Measurements from ENCODE around the gene LHX3. TPM values are rescaled to one million over a fixed set of nuclear protein-coding genes. Genes with fewer than 3 reads are reported as not detected.

The LHX3 gene
- total and polyA plus RNA-seq, 2 of the 4 experiments (the other 2 are of a cell fraction), result not detected

DNA sequence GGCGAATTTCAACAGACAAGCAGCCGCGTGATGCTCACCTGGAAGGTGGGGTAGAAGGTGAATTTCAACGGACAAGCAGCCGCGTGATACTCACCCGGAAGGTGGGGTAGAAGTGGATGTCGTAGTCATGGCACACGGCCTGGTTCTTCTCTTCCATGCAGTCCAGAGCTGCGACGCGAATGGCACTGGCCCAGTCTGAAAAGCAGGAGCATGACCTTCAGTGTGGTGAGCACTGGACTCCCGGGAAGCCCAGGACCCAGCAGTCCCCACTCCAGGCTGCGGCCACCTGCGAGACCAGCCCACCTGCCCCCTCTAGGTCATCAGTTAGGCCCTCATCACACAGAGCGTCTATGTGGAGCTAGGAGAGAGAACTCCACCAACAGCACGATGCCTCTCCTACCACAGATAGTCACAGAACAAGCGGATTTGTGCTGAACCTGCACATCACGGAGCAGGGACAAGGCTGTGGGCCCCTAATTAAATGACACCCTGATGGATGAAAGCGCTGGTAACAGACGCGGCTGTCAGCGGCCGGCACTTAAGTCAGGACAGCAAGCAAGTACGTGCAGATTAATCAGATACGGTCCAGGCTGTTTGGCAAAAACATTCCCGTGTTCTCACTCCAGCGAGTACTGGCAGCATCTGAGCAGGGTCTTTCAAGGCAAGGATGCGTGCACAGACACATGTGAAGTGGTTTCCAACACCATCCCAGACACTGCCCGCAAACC lies 21.9 kb upstream of the LHX3 start:
- H2BK15ac ChIP-seq (ENCODE audit: low read depth, low read length), result no peak overlapping the region
- peaks cover 11 to 35% of the 10 kb centered on the region in 2 experiments for H3K79me1 ChIP-seq (ENCODE audit: low read depth in 1 of 2, low read length in 2 of 2)
- H3K36me3 ChIP-seq (ENCODE audit: control insufficient read depth, insufficient read depth, low read length), result peaks cover 12% of the 10 kb centered on the region; the same call in 1 of the 2 replicates
- H2AK9ac ChIP-seq (replicated peaks; ENCODE audit: low read depth, low read length, poor library complexity), result no peak overlapping the region
- H3K9ac ChIP-seq (ENCODE audit: low read depth, low read length), result no peak overlapping the region
- TF ChIP-seq RCOR1 (IDR thresholded peaks at IDR 0.05; ENCODE audit: insufficient replicate concordance, low read length) (no peak), MAFK (IDR thresholded peaks at IDR 0.05; ENCODE audit: low read depth, low read length) (no peak), BHLHE40 (IDR thresholded peaks at IDR 0.05; ENCODE audit: low read depth, low read length) (no peak), FOS (IDR thresholded peaks at IDR 0.05; ENCODE audit: low read depth, low read length) (no peak), MAZ (IDR thresholded peaks at IDR 0.05; ENCODE audit: borderline replicate concordance, low read depth, low read length) (no peak), CHD1 (IDR thresholded peaks at IDR 0.05; ENCODE audit: low read depth, low read length) (no peak), SMC3 (IDR thresholded peaks at IDR 0.05; ENCODE audit: low read depth, low read length) (no peak), RAD21 (IDR thresholded peaks at IDR 0.05; ENCODE audit: low read length) (no peak), CEBPB (IDR thresholded peaks at IDR 0.05; ENCODE audit: low read depth, low read length) (no peak), RFX5 (IDR thresholded peaks at IDR 0.05; ENCODE audit: low read depth, low read length) (no peak), MXI1 (IDR thresholded peaks at IDR 0.05; ENCODE audit: borderline replicate concordance, low read depth, low read length) (no peak), POLR2A (IDR thresholded peaks at IDR 0.05; ENCODE audit: low read depth, low read length) (no peak), NFE2L2 (IDR thresholded peaks at IDR 0.05; ENCODE audit: low read depth, low read length) (no peak)
- TF ChIP-seq, protein P1, sequence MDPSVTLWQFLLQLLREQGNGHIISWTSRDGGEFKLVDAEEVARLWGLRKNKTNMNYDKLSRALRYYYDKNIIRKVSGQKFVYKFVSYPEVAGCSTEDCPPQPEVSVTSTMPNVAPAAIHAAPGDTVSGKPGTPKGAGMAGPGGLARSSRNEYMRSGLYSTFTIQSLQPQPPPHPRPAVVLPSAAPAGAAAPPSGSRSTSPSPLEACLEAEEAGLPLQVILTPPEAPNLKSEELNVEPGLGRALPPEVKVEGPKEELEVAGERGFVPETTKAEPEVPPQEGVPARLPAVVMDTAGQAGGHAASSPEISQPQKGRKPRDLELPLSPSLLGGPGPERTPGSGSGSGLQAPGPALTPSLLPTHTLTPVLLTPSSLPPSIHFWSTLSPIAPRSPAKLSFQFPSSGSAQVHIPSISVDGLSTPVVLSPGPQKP (IDR thresholded peaks at IDR 0.05; ENCODE audit: borderline replicate concordance, low read depth, low read length), result no peak
- TF ChIP-seq, protein P2, sequence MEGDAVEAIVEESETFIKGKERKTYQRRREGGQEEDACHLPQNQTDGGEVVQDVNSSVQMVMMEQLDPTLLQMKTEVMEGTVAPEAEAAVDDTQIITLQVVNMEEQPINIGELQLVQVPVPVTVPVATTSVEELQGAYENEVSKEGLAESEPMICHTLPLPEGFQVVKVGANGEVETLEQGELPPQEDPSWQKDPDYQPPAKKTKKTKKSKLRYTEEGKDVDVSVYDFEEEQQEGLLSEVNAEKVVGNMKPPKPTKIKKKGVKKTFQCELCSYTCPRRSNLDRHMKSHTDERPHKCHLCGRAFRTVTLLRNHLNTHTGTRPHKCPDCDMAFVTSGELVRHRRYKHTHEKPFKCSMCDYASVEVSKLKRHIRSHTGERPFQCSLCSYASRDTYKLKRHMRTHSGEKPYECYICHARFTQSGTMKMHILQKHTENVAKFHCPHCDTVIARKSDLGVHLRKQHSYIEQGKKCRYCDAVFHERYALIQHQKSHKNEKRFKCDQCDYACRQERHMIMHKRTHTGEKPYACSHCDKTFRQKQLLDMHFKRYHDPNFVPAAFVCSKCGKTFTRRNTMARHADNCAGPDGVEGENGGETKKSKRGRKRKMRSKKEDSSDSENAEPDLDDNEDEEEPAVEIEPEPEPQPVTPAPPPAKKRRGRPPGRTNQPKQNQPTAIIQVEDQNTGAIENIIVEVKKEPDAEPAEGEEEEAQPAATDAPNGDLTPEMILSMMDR (conservative IDR thresholded peaks at IDR 0.05; ENCODE audit: low read depth, low read length), result no peak
- TF ChIP-seq, protein P3, sequence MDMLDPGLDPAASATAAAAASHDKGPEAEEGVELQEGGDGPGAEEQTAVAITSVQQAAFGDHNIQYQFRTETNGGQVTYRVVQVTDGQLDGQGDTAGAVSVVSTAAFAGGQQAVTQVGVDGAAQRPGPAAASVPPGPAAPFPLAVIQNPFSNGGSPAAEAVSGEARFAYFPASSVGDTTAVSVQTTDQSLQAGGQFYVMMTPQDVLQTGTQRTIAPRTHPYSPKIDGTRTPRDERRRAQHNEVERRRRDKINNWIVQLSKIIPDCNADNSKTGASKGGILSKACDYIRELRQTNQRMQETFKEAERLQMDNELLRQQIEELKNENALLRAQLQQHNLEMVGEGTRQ (IDR thresholded peaks at IDR 0.05; ENCODE audit: low read depth, low read length), result no peak
- H4K91ac ChIP-seq (ENCODE audit: insufficient read depth, low read depth, low read length), result no peak overlapping the region
- no peak overlapping the region for H3K23ac ChIP-seq (ENCODE audit: low read depth, low read length)
- H3K27ac ChIP-seq (ENCODE audit: insufficient read depth, low read length), result no peak overlapping the region
- no peak for ATAC-seq (ENCODE audit: low read depth)
- H3K4ac ChIP-seq (ENCODE audit: low read depth, low read length), result no peak overlapping the region
- H2BK120ac ChIP-seq (ENCODE audit: low read depth, low read length), result no peak overlapping the region
- in situ Hi-C loops (cut with MboI; ENCODE audit: low sequenced_read_pairs) (no loop called here), dilution Hi-C loops (cut with HindIII; ENCODE audit: low sequenced_read_pairs, unreplicated experiment) (no loop called here), intact Hi-C loops (cut with micrococcal nuclease) (no loop called here)
- no peak overlapping the region for H3K4me2 ChIP-seq (ENCODE audit: low read depth, low read length)
- no peaks in the 10 kb centered on the region for H3K9me3 ChIP-seq (ENCODE audit: control insufficient read depth, insufficient read depth, low read length)
- H3K4me1 ChIP-seq (ENCODE audit: control insufficient read depth, insufficient read depth, low read length), result peaks cover 6% of the 10 kb centered on the region; the same call in 1 of the 2 replicates
- H4K5ac ChIP-seq (ENCODE audit: low read depth, low read length), result no peak overlapping the region
- H3K56ac ChIP-seq (ENCODE audit: extremely low read depth, insufficient read depth, low read length), result no peak overlapping the region
- ChIA-PET POLR2A (ENCODE audit: unreplicated experiment) (no interaction called here), CTCF (no interaction called here)
- H2AFZ ChIP-seq (replicated peaks; ENCODE audit: low read length, poor library complexity), result no peak overlapping the region
- 0 out of 2 replicates have a peak overlapping the region, but pooled peaks have one; percentile 45 for H2AK5ac ChIP-seq (ENCODE audit: low read depth, low read length)
- WGBS, 2 experiments (ENCODE audit: extremely low coverage in 2 of 2, insufficient read length in 1 of 2), result 88% methylated on average over 16 of the region's 30 CpGs; no CpG with 5 or more reads in 1 of the 2 experiments
- H3K18ac ChIP-seq (ENCODE audit: low read depth, low read length), result no peak overlapping the region
- DNase-seq, result no peak
- H4K20me1 ChIP-seq (ENCODE audit: insufficient read depth, low read length), result peaks cover 30% of the 10 kb centered on the region
- H3K27me3 ChIP-seq (ENCODE audit: control insufficient read depth, insufficient read depth, low read length), result no peaks in the 10 kb centered on the region
- H3K4me3 ChIP-seq (ENCODE audit: insufficient read depth, low read depth, low read length), result no peak overlapping the region
- no peak overlapping the region for H2BK20ac ChIP-seq (ENCODE audit: low read depth, low read length)
- BruUV-seq (replicated peaks), result no TSS peak
- no peak overlapping the region for H4K8ac ChIP-seq (ENCODE audit: low read depth in 2 of 2, low read length in 2 of 2)
- H2BK5ac ChIP-seq (ENCODE audit: low read depth, low read length, poor library complexity, severe bottlenecking), result no peak overlapping the region
- H3K14ac ChIP-seq (replicated peaks; ENCODE audit: low read depth, low read length), result no peak overlapping the region
- H3K9me1 ChIP-seq (ENCODE audit: insufficient read depth, low read length), result peaks cover 6% of the 10 kb centered on the region; the same call in 1 of the 2 replicates

Data from IMR-90 (cell line).